Endometrial microvascular endothelial cells (primary cell): ENCODE results near the gene MIPOL1. TPM values are rescaled to one million over a fixed set of nuclear protein-coding genes. Genes with fewer than 3 reads are reported as not detected.

Source experiments
- in situ Hi-C: cut with HindIII; loops from 2 replicates; pipeline ENCODE4 v1.10.0; 2017; ENCODE audit warnings: low sequenced_read_pairs, low pct_unique_long_range_greater_than_20kb; ENCODE audit errors: inconsistent ontology term
- total RNA-seq: library from RNA; depleted of rRNA; stranded (reverse); fragments of >200 nt; gene quantifications from one replicate; pipeline ENCODE4 v1.2.3, GENCODE V29; 2015; ENCODE audit errors: inconsistent ontology term

The MIPOL1 gene
- total RNA-seq, 1 donor from 2014 or later = 7.2 TPM

- in situ Hi-C loops = no loop called here
Observed at GRCh38 chr14:37558740-37559139, 361.0 kb downstream of the MIPOL1 start.

DNA sequence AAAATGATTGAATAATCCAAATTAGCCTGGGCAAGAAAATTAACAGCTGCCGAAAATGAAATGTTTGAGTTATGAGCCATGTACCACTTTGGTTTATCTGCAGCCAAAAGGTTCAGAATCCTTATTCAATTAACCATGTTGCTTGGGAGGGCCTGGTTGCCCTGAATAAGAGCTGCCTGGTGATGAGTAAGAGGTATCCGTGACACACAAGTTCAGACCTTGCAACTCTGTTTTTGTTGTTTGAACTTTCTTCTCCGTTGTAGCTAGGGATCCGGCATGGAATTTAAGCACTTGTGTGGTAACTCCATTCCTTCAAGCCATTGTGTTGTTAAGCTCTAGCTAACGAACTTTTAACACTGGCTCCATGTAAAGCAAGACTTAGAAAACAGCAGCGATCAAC lies 361.6 kb downstream of the MIPOL1 start:
- in situ Hi-C loops = no loop called here

DNA sequence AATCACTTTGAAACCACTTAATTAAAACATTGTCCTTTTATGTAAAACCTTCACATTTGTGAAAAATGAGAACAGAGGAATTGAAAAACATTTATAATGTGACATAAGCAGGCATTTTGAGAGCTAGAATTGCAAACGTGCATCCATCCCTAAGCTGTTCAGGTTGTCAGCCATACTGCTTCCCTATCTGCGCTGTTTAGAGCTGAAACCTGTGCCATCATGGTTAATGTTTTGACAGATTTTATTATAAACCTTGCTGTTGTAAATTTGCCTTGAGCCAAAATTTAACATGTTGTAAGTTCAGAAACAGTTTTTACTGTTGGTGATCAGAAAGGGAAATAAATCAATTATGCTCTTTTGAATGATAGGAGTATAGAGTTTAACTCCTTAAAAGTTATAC lies 365.5 kb downstream of the MIPOL1 start:
- in situ Hi-C loops = no loop called here

DNA sequence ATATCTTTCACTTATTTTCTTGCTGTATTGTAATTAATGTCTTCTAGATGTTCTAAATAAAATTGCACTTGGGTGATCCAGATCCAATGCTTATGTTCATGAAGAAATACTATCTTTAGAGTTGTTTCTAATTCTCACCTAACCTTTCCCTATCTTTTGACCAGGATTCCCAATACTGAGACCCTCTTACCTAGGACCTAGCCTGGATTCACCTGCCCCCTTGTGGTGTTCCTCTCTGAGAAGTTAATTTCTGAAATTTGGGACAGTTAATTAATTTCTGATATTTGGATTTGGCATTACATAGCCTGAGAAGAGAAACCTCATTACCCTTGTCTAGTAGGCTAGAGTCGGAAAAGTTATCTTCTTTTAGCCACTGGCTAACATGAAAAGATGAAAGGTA lies 367.8 kb downstream of the MIPOL1 start:
- in situ Hi-C loops = no loop called here

DNA sequence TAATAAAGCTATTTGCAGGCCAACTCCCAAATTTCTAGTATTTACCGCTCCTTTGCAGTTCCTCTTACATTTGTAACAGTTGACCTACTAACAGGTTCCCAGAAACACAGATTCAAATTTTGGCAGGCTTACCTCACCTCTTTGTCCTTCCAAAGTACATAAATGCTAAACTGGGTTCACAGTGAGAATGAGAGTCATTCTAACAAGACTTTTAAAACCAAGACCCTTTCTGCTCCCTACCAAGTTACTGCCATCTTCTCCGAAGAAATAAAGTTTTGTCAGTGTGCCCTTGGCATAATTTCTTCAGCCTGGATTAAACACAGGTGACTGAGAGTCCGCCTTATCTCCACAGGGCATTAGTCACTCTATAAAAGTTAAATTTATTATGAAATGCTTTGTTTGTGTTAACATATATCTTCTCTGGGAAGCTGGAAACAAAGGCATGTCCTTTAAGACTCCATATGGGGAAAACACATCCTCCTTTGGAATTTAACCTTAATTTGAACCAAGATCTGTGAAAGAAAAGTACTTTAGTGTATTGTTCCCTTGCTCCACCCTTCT lies 369.2 kb downstream of the MIPOL1 start:
- in situ Hi-C loops = no loop called here

DNA sequence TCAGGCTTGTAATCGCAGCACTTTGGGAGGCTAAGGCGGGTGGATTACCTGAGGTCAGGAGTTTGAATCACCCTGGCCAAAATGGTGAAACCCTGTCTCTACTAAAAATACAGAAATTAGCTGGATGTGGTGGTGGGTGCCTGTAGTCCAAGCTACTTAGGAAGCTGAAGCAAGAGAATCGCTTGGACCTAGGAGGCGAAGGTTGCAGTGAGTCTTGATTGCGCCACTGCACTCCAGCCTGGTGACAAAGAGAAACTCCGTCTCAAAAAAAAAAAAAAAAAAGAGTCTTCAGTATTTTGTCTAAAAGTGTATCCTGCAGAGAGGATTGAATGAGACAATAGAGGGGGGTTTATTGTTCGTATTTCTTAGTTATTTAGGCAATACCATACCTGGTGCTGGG lies 372.0 kb downstream of the MIPOL1 start:
- in situ Hi-C loops = no loop called here

- in situ Hi-C loops = no loop called here
Observed at GRCh38 chr14:37571391-37571790, 373.7 kb downstream of the MIPOL1 start.

GRCh38 chr14:37573356-37573755 lies 375.6 kb downstream of the MIPOL1 start:
- in situ Hi-C loops = no loop called here

DNA sequence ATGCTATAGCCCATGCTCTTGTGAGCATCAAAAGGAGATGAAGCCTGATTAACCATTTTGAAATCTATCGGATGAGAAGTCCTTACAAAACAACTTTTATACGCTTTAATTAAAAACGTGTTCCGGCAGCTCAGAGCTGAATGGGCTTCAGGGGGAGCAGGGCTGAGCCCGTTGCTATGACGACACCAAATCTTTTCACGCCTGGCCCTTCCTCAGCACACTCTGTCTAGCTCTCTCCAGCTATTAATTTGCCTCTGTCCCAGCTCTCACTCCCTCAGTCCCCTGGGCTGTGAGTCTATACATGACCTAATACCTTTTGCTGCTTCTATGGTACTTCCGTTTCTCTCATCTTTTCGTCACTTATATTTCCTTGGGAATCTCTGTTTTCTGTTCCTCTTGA lies 381.5 kb downstream of the MIPOL1 start:
- in situ Hi-C loops = no loop called here

GRCh38 chr14:37580146-37580545 lies 382.4 kb downstream of the MIPOL1 start:
- in situ Hi-C loops = no loop called here

DNA sequence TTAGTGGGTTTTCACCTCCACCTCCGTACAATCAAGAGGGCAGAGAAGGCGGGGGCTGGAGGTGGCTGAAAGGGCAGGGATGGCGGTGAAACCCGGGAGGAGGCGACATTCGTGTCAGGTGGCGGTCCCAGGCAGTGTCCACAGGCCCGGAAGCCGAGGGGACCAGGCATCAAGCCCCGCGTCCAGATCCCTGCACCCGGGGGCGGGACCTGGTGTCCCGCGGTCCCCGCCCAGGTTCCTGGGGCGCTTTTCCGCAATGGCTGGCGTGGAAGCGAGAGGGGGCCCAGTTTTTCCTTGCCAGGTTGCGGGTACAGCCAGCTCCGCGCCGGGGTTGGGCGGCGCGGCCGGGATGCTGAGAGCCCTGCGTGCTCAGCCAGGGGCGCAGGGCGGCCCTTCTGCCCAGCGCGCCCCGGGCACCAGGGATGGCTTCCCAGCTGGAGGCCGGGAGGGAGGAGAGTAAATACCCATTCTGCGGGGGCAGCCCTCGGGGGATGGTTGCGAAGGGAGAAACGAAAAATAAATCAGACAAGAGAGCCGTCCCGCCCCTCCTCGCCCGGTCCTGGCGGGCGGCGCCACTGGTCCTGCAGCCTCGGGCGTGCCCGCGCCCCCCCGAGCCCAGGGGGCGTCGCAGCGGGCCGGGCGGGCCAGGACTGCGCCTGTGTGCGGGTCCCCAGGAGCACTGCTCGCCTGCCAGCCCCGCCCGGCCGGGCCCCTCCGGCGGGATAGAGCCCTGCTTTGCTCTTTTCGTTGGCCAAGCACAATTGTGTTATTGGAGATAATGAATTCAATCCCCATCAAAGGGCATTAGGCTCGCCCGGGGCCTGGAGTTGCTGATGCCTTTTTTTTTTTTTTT lies 385.8 kb downstream of the MIPOL1 start:
- in situ Hi-C loops = no loop called here

GRCh38 chr14:37584211-37585100 lies 386.7 kb downstream of the MIPOL1 start:
- in situ Hi-C loops = no loop called here

GRCh38 chr14:37585101-37585511 lies 387.4 kb downstream of the MIPOL1 start:
- in situ Hi-C loops = no loop called here

- in situ Hi-C loops = no loop called here
Observed at GRCh38 chr14:37585971-37586796, 388.4 kb downstream of the MIPOL1 start.

- in situ Hi-C loops = no loop called here
Observed at GRCh38 chr14:37586797-37587130, 389.0 kb downstream of the MIPOL1 start.

GRCh38 chr14:37587131-37587803 lies 389.5 kb downstream of the MIPOL1 start:
- in situ Hi-C loops = no loop called here

DNA sequence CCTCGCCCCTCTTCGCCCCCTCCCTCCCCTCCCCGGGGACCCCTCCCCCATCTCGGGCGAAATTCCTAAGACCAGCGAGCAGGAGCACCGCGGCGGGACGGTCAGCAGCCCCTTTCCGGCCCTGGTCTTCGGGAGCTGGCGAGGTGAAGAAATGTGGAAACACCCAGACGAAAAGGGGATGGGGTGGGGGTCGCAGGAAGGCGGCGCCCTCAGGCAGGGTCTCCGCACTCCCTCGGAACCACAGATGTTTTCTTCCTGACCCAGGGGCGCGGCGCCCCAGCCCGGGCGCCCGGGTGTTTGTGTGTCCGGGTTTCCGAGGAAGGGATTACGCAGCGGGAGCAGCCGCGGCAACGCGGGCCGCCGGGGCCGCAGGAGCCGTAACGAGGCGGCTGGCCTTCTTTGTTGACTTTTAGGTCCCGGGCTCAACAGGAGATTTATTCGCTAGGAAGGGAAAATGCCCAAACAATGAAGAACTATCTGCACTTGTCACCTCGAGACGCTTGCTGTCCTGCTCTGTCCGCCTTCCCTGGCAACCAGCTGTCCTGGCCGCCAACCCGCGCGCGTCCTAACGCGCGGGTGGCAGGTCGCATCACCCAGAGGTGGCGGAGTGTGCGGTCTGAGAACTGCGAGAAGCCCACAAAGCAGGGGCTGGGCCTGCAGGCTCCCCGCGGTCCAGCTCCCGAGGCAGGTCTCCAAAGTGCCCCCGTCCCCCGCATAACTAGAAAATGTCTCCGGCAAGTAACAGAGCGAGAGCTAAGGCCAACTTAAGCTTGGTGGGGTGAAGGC lies 390.3 kb downstream of the MIPOL1 start:
- in situ Hi-C loops = no loop called here

DNA sequence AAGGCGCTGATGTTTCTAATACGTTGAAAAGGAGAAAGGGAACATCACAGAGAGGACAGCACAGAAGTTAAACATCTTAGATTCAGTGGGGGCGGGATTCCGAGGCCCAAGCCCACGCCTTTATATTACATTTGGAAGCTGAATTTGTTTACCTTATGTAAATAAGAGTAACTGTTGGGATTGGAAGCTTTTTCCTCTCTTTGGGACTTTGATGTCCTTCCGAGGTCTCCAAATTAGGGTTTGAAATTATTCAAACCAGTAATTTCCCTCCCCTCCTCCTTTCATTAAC lies 390.9 kb downstream of the MIPOL1 start:
- in situ Hi-C loops = no loop called here
